OCI-LY7 (cell line): ENCODE data around the gene SLC5A8.

Experiments
- EZH2phosphoT487 ChIP-seq: fragments of 200-600 bp; sonication (generic); IDR thresholded peaks from 2 replicates; pipeline ENCODE4 v1.6.1; 2018; ENCODE audit warnings: low read depth, borderline replicate concordance, mild to moderate bottlenecking, mixed run types, antibody characterized with exemption, low read length, moderate library complexity, mixed read lengths
- TF ChIP-seq, protein P1 (sequence below): fragments of 200-600 bp; sonication (generic); conservative IDR thresholded peaks from 2 replicates; pipeline ENCODE4 v1.5.1; 2014; ENCODE audit warnings: mild to moderate bottlenecking, antibody characterized with exemption, low read length, moderate library complexity, mixed read lengths

DNA sequence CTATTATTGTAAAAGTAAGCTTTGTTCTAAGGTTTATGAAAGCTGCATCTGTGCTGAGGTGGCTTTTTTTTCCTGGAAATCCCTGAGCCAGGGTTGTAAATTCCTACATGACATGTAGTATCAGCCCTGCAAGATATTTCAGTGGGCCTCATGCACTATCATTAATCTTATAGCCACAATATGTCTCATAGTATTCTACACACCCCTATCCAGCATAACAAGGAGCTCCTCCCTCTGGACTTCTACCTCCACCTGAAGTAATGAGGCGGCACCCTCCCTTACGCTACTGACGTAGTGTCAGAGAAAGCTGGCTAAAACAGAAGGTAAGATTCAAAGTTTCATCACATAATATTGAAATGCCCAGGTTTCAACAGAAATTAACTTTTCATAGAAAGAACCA lies 35.5 kb downstream of the SLC5A8 start:
- TF ChIP-seq, protein P1, sequence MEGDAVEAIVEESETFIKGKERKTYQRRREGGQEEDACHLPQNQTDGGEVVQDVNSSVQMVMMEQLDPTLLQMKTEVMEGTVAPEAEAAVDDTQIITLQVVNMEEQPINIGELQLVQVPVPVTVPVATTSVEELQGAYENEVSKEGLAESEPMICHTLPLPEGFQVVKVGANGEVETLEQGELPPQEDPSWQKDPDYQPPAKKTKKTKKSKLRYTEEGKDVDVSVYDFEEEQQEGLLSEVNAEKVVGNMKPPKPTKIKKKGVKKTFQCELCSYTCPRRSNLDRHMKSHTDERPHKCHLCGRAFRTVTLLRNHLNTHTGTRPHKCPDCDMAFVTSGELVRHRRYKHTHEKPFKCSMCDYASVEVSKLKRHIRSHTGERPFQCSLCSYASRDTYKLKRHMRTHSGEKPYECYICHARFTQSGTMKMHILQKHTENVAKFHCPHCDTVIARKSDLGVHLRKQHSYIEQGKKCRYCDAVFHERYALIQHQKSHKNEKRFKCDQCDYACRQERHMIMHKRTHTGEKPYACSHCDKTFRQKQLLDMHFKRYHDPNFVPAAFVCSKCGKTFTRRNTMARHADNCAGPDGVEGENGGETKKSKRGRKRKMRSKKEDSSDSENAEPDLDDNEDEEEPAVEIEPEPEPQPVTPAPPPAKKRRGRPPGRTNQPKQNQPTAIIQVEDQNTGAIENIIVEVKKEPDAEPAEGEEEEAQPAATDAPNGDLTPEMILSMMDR: no peak
- TF ChIP-seq EZH2phosphoT487: no peak
